ENCODE results near the gene GNAL. TPM values are rescaled to one million over a fixed set of nuclear protein-coding genes. Genes with fewer than 3 reads are reported as not detected.

Gene GNAL
- total RNA-seq, 1 experiment from 2014 or later = 4.6 TPM

DNA sequence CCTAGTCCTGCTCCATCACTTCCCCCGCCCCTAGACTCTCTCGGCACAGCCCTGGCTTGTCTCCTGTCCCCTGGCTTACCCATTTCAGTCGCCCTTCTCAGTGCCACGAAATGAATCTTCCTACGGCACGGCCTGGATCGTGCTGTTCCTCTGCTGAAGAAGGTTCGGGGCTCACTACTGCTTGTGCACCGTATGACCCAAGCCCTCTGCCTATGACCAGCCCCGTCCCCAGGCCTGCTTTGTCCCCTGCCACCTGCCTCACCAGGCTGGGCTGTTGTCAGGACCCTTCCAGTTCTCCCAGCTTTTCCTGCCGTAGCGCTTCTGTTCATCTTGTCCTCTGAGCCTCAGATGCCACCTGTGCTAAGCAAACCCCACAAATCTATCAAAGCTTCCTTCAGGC, 176.0 kb downstream of the GNAL start:
- ChIA-PET CTCF (no interaction called here), POLR2A (no interaction called here), RAD21 (ENCODE audit: low non-redundant PET in 1 of 2, low total read pairs in 2 of 2, uncharacterized antibody in 2 of 2, unreplicated experiment in 2 of 2) (no interaction called here)
- Histone ChIP-seq H3K4me3 (replicated peaks in 1 of 2; ENCODE audit: low read depth in 1 of 2, low read length in 2 of 2) (no peak overlapping the region), H3K27ac (ENCODE audit: low read depth, low read length) (no peak overlapping the region), H3K79me2 (ENCODE audit: insufficient read depth, low read length) (no peaks in the 10 kb centered on the region), H3K4me2 (ENCODE audit: low read length) (no peak overlapping the region), H3K27me3 (ENCODE audit: insufficient read depth, low read length) (no peaks in the 10 kb centered on the region), H3K9ac (ENCODE audit: low read length) (no peak overlapping the region), H3K36me3 (ENCODE audit: control insufficient read depth in 1 of 2, insufficient read depth in 2 of 2, low read length in 2 of 2) (no peaks in the 10 kb centered on the region), H3K4me1 (ENCODE audit: control insufficient read depth in 1 of 2, insufficient read depth in 2 of 2, low read length in 2 of 2) (peaks cover 7 to 15% of the 10 kb centered on the region in 2 experiments), H4K20me1 (ENCODE audit: insufficient read depth) (no peaks in the 10 kb centered on the region), H3K9me2 (ENCODE audit: insufficient read depth) (no peaks in the 10 kb centered on the region), H3K9me3 (ENCODE audit: control insufficient read depth in 1 of 2, insufficient read depth in 1 of 2, low read depth in 1 of 2, low read length in 2 of 2) (no peaks in the 10 kb centered on the region), H2AFZ (ENCODE audit: low read depth, low read length, poor library complexity, severe bottlenecking) (no peak overlapping the region)
- ATAC-seq (no peak), DNase-seq (ENCODE audit: low read depth, low spot score) (no peak)
- intact Hi-C loops (cut with micrococcal nuclease) = no loop called here
- TF ChIP-seq, protein P1, sequence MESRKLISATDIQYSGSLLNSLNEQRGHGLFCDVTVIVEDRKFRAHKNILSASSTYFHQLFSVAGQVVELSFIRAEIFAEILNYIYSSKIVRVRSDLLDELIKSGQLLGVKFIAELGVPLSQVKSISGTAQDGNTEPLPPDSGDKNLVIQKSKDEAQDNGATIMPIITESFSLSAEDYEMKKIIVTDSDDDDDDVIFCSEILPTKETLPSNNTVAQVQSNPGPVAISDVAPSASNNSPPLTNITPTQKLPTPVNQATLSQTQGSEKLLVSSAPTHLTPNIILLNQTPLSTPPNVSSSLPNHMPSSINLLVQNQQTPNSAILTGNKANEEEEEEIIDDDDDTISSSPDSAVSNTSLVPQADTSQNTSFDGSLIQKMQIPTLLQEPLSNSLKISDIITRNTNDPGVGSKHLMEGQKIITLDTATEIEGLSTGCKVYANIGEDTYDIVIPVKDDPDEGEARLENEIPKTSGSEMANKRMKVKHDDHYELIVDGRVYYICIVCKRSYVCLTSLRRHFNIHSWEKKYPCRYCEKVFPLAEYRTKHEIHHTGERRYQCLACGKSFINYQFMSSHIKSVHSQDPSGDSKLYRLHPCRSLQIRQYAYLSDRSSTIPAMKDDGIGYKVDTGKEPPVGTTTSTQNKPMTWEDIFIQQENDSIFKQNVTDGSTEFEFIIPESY (IDR thresholded peaks at IDR 0.05; ENCODE audit: extremely low read depth, insufficient replicate concordance, low read length) = no peak
- TF ChIP-seq, protein P2, sequence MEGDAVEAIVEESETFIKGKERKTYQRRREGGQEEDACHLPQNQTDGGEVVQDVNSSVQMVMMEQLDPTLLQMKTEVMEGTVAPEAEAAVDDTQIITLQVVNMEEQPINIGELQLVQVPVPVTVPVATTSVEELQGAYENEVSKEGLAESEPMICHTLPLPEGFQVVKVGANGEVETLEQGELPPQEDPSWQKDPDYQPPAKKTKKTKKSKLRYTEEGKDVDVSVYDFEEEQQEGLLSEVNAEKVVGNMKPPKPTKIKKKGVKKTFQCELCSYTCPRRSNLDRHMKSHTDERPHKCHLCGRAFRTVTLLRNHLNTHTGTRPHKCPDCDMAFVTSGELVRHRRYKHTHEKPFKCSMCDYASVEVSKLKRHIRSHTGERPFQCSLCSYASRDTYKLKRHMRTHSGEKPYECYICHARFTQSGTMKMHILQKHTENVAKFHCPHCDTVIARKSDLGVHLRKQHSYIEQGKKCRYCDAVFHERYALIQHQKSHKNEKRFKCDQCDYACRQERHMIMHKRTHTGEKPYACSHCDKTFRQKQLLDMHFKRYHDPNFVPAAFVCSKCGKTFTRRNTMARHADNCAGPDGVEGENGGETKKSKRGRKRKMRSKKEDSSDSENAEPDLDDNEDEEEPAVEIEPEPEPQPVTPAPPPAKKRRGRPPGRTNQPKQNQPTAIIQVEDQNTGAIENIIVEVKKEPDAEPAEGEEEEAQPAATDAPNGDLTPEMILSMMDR (IDR thresholded peaks at IDR 0.05 in 2 of 3, conservative IDR thresholded peaks at IDR 0.05 in 1 of 3; ENCODE audit: borderline replicate concordance in 1 of 3, insufficient read depth in 1 of 3, low read depth in 2 of 3, low read length in 2 of 3) = no peak
- no peak for TF ChIP-seq ZNF274 (IDR thresholded peaks at IDR 0.05; ENCODE audit: low read depth, low read length)
- BruUV-seq (replicated peaks) = no TSS peak

DNA sequence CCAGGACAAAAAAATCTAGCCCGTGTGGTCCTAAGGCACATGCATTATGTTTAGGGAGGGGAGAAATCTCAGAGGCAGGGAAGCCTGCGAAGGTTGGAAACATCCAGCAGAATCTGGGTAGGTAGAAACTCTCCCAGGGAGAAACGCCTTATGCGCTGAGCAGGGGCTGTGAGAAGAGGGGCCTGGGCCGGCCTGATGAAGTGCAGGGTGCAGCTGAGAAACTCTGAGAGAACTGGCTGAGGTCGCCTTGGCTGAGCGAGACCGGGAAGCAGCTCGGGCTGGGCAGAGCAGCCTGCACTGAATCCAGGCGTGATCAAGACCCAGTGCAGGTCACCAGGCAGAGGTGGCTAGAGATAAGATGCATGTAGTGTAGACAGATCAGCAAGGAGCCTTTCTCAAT, 177.3 kb downstream of the GNAL start:
- intact Hi-C loops (cut with micrococcal nuclease) = no loop called here
- ChIA-PET RAD21 (ENCODE audit: low non-redundant PET in 1 of 2, low total read pairs in 2 of 2, uncharacterized antibody in 2 of 2, unreplicated experiment in 2 of 2) (no interaction called here), POLR2A (no interaction called here), CTCF (no interaction called here)
- Histone ChIP-seq H3K4me2 (ENCODE audit: low read length) (no peak overlapping the region), H3K27ac (ENCODE audit: low read depth, low read length) (no peak overlapping the region), H3K27me3 (ENCODE audit: insufficient read depth, low read length) (no peaks in the 10 kb centered on the region), H2AFZ (ENCODE audit: low read depth, low read length, poor library complexity, severe bottlenecking) (no peak overlapping the region), H3K4me1 (ENCODE audit: control insufficient read depth in 1 of 2, insufficient read depth in 2 of 2, low read length in 2 of 2) (peaks cover 0 to 3% of the 10 kb centered on the region in 2 experiments; a peak in 1 of 4 replicates), H3K36me3 (ENCODE audit: control insufficient read depth in 1 of 2, insufficient read depth in 2 of 2, low read length in 2 of 2) (no peaks in the 10 kb centered on the region), H3K9me3 (ENCODE audit: control insufficient read depth in 1 of 2, insufficient read depth in 1 of 2, low read depth in 1 of 2, low read length in 2 of 2) (no peaks in the 10 kb centered on the region), H4K20me1 (ENCODE audit: insufficient read depth) (no peaks in the 10 kb centered on the region), H3K9me2 (ENCODE audit: insufficient read depth) (no peaks in the 10 kb centered on the region), H3K79me2 (ENCODE audit: insufficient read depth, low read length) (no peaks in the 10 kb centered on the region), H3K4me3 (replicated peaks in 1 of 2; ENCODE audit: low read depth in 1 of 2, low read length in 2 of 2) (no peak overlapping the region), H3K9ac (ENCODE audit: low read length) (no peak overlapping the region)
- ATAC-seq (no peak), DNase-seq (ENCODE audit: low read depth, low spot score) (no peak)
- BruUV-seq (replicated peaks) = no TSS peak
- TF ChIP-seq EZH2 (IDR thresholded peaks at IDR 0.05) (no peak), SP1 (IDR thresholded peaks at IDR 0.05; ENCODE audit: low read depth) (no peak), CEBPB (IDR thresholded peaks at IDR 0.05; ENCODE audit: low read depth) (no peak)

Data from HCT116 (cell line).